Tibial nerve (tissue), 4 donors: ENCODE data around the gene TRPT1.

Experiments
- EP300 ChIP-seq, 2 donors: sonication (generic); formaldehyde crosslinking; IDR thresholded peaks; one replicate each; pipeline ENCODE4 v1.6.1; 2017; ENCODE audit warnings: antibody characterized with exemption in 2 of 2, mild to moderate bottlenecking in 1 of 2
- TF ChIP-seq, protein P1 (sequence below), 5 experiments: fragments of 200-600 bp in 3 of 5; fragments of 450-650 bp in 2 of 5; sonication (generic) in 3 of 5; IDR thresholded peaks; one replicate each; pipeline ENCODE4 v1.5.1; 2016 to 2019; ENCODE audit warnings: antibody characterized with exemption in 5 of 5, mild to moderate bottlenecking in 3 of 5, moderate library complexity in 2 of 5

DNA sequence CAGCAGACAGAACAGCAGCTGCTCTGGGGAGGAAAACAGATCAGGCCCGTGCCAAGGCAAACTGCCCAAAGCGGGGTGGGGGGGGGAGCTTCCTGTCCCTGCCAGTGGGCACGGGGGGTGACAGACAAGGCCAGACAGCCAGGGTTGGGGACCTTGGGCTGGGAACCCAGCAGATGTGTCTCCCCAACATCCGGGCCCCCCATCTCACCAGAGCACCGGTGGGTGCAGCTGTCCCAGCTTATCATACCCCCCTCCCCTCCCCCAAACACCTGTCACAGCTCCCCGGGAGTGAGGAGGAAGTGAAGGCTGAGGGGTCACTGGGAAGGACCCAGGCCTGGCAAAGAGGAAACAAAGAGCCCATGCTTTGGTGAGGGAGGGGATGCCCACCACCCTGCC, 19.4 kb upstream of the TRPT1 start:
- TF ChIP-seq EP300 (IDR thresholded peaks at IDR 0.05): no peak
- TF ChIP-seq, protein P1, sequence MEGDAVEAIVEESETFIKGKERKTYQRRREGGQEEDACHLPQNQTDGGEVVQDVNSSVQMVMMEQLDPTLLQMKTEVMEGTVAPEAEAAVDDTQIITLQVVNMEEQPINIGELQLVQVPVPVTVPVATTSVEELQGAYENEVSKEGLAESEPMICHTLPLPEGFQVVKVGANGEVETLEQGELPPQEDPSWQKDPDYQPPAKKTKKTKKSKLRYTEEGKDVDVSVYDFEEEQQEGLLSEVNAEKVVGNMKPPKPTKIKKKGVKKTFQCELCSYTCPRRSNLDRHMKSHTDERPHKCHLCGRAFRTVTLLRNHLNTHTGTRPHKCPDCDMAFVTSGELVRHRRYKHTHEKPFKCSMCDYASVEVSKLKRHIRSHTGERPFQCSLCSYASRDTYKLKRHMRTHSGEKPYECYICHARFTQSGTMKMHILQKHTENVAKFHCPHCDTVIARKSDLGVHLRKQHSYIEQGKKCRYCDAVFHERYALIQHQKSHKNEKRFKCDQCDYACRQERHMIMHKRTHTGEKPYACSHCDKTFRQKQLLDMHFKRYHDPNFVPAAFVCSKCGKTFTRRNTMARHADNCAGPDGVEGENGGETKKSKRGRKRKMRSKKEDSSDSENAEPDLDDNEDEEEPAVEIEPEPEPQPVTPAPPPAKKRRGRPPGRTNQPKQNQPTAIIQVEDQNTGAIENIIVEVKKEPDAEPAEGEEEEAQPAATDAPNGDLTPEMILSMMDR (IDR thresholded peaks at IDR 0.05): no peak
